HEK293 (cell line): ENCODE data around the gene BRI3.

ENCODE experiments used
- CTCF ChIA-PET: fragments of 350-600 bp; formaldehyde crosslinking; extraction: SDS; loops from one replicate; lab custom pipeline; 2021; ENCODE audit warnings: antibody characterized with exemption; lab: Yijun Ruan, JAX
- POLR2A ChIA-PET: fragments of 300-600 bp; formaldehyde crosslinking; extraction: SDS; loops from one replicate; lab custom pipeline; 2020; ENCODE audit warnings: antibody characterized with exemption, inconsistent platforms; lab: Yijun Ruan, JAX
- H3K27ac ChIP-seq: fragments of 200-500 bp; sonication (Bioruptor generic); 2 replicates; pipeline ENCODE4 v1.5.1; 2014; ENCODE audit warnings: low read depth, low read length, control low read depth, inconsistent platforms; ENCODE audit errors: extremely low read depth
- H3K36me3 ChIP-seq, 2 experiments: fragments of 200-500 bp in 1 of 2; sonication (Bioruptor generic) in 1 of 2; 1 replicate in 1 of 2; 2 replicates in 1 of 2; pipeline ENCODE4 v1.5.1; 2014 to 2017; ENCODE audit warnings: inconsistent platforms in 2 of 2, low read length in 2 of 2; ENCODE audit not compliant: control insufficient read depth in 2 of 2, insufficient read depth in 1 of 2
- H3K4me1 ChIP-seq: fragments of 200-500 bp; sonication (Bioruptor generic); 2 replicates; pipeline ENCODE4 v1.5.1; 2014; ENCODE audit warnings: mild to moderate bottlenecking, low read length, inconsistent platforms; ENCODE audit not compliant: control insufficient read depth, insufficient read depth
- H3K4me3 ChIP-seq: 2 replicates; pipeline ENCODE4 v1.5.1; 2011; ENCODE audit warnings: low read depth, mild to moderate bottlenecking, control low read depth, low read length, moderate library complexity
- H3K9me3 ChIP-seq: fragments of 200-500 bp; sonication (Bioruptor generic); 2 replicates; pipeline ENCODE4 v1.5.1; 2014; ENCODE audit warnings: low read depth, low read length, inconsistent platforms; ENCODE audit not compliant: control insufficient read depth, insufficient read depth
- BCL11A ChIP-seq: fragments of 450-650 bp; formaldehyde crosslinking; IDR thresholded peaks from 2 replicates; pipeline ENCODE4 v1.5.1; 2016; ENCODE audit warnings: low read depth, missing biosample characterization, missing genetic modification characterization
- BCL11B ChIP-seq: fragments of 450-650 bp; formaldehyde crosslinking; IDR thresholded peaks from 2 replicates; pipeline ENCODE4 v1.5.1; 2016; ENCODE audit warnings: low read depth, missing biosample characterization, missing genetic modification characterization
- GLIS1 ChIP-seq: fragments of 450-650 bp; formaldehyde crosslinking; IDR thresholded peaks from 2 replicates; pipeline ENCODE4 v1.5.1; 2016; ENCODE audit warnings: missing biosample characterization, missing genetic modification characterization
- HOXD13 ChIP-seq: sonication (generic); formaldehyde crosslinking; IDR thresholded peaks from 2 replicates; pipeline ENCODE4 v1.8.0; 2022; ENCODE audit warnings: missing genetic modification reagents, borderline replicate concordance
- INSM2 ChIP-seq: fragments of 450-650 bp; formaldehyde crosslinking; IDR thresholded peaks from 2 replicates; pipeline ENCODE4 v1.5.1; 2016; ENCODE audit warnings: missing biosample characterization, missing genetic modification characterization
- KLF16 ChIP-seq: fragments of 450-650 bp; formaldehyde crosslinking; IDR thresholded peaks from 2 replicates; pipeline ENCODE4 v1.5.1; 2017; ENCODE audit warnings: missing biosample characterization, missing genetic modification characterization
- KLF8 ChIP-seq: fragments of 450-650 bp; formaldehyde crosslinking; IDR thresholded peaks from 2 replicates; pipeline ENCODE4 v1.5.1; 2016; ENCODE audit warnings: missing biosample characterization, missing genetic modification characterization
- PRDM2 ChIP-seq: fragments of 450-650 bp; formaldehyde crosslinking; IDR thresholded peaks from 2 replicates; pipeline ENCODE4 v1.5.1; 2016; ENCODE audit warnings: missing biosample characterization, missing genetic modification characterization, borderline replicate concordance
- PRDM6 ChIP-seq: fragments of 450-650 bp; formaldehyde crosslinking; IDR thresholded peaks from 2 replicates; pipeline ENCODE4 v1.5.1; 2017; ENCODE audit warnings: missing biosample characterization, missing genetic modification characterization
- SALL2 ChIP-seq: fragments of 450-650 bp; formaldehyde crosslinking; IDR thresholded peaks from 2 replicates; pipeline ENCODE4 v1.5.0; 2017; ENCODE audit warnings: missing biosample characterization, mild to moderate bottlenecking, missing genetic modification characterization, borderline replicate concordance
- TCF7L2 ChIP-seq: IDR thresholded peaks from 2 replicates; pipeline ENCODE4 v1.6.1; 2011; ENCODE audit warnings: low read depth, mild to moderate bottlenecking, inconsistent platforms, low read length, moderate library complexity, borderline replicate concordance
- ZBTB17 ChIP-seq: fragments of 450-650 bp; formaldehyde crosslinking; IDR thresholded peaks from 2 replicates; pipeline ENCODE4 v1.5.1; 2016; ENCODE audit warnings: missing biosample characterization, missing genetic modification characterization
- ZBTB26 ChIP-seq: fragments of 450-650 bp; formaldehyde crosslinking; optimal IDR thresholded peaks from 2 replicates; pipeline ENCODE3; 2016; ENCODE audit warnings: missing biosample characterization, mild to moderate bottlenecking, missing genetic modification characterization
- ZEB2 ChIP-seq: fragments of 450-650 bp; formaldehyde crosslinking; IDR thresholded peaks from 2 replicates; pipeline ENCODE4 v1.5.1; 2016; ENCODE audit warnings: missing biosample characterization, missing genetic modification characterization
- ZNF10 ChIP-seq: fragments of 450-650 bp; formaldehyde crosslinking; IDR thresholded peaks from 2 replicates; pipeline ENCODE4 v1.5.1; 2017; ENCODE audit warnings: missing biosample characterization, missing genetic modification characterization
- ZNF133 ChIP-seq: fragments of 450-650 bp; formaldehyde crosslinking; IDR thresholded peaks from 2 replicates; pipeline ENCODE4 v1.5.1; 2016; ENCODE audit warnings: missing biosample characterization, missing genetic modification characterization
- ZNF2 ChIP-seq: fragments of 450-650 bp; formaldehyde crosslinking; IDR thresholded peaks from 2 replicates; pipeline ENCODE4 v1.5.1; 2016; ENCODE audit warnings: missing biosample characterization, missing genetic modification characterization
- ZNF223 ChIP-seq: fragments of 450-650 bp; formaldehyde crosslinking; IDR thresholded peaks from 2 replicates; pipeline ENCODE4 v1.5.1; 2016; ENCODE audit warnings: missing biosample characterization, missing genetic modification characterization
- ZNF266 ChIP-seq: fragments of 450-650 bp; formaldehyde crosslinking; IDR thresholded peaks from 2 replicates; pipeline ENCODE4 v1.5.1; 2016; ENCODE audit warnings: missing biosample characterization, missing genetic modification characterization, low read depth
- ZNF274 ChIP-seq, 2 experiments: fragments of 200-500 bp in 1 of 2; fragments of 450-650 bp in 1 of 2; sonication (Bioruptor generic) in 1 of 2; formaldehyde crosslinking in 1 of 2; IDR thresholded peaks; 2 replicates each; pipeline versions ENCODE4 v1.5.1 to v1.6.1; 2014 to 2016; ENCODE audit warnings: borderline replicate concordance in 1 of 2, inconsistent platforms in 1 of 2, low read length in 1 of 2, missing biosample characterization in 1 of 2, missing genetic modification characterization in 1 of 2
- ZNF366 ChIP-seq: fragments of 450-650 bp; formaldehyde crosslinking; conservative IDR thresholded peaks from 2 replicates; pipeline ENCODE4 v1.5.1; 2016; ENCODE audit warnings: missing biosample characterization, missing genetic modification characterization
- ZNF423 ChIP-seq: fragments of 450-650 bp; formaldehyde crosslinking; IDR thresholded peaks from 2 replicates; pipeline ENCODE4 v1.5.1; 2016; ENCODE audit warnings: missing biosample characterization, missing genetic modification characterization
- ZNF544 ChIP-seq: fragments of 450-650 bp; formaldehyde crosslinking; IDR thresholded peaks from 2 replicates; pipeline ENCODE4 v1.5.0; 2017; ENCODE audit warnings: missing biosample characterization, missing genetic modification characterization
- ZNF561 ChIP-seq: fragments of 450-650 bp; IDR thresholded peaks from 2 replicates; pipeline ENCODE4 v1.5.1; 2018; ENCODE audit warnings: missing biosample characterization, missing genetic modification characterization, borderline replicate concordance
- ZNF610 ChIP-seq: fragments of 450-650 bp; formaldehyde crosslinking; IDR thresholded peaks from 2 replicates; pipeline ENCODE4 v1.5.1; 2016; ENCODE audit warnings: missing biosample characterization, missing genetic modification characterization, borderline replicate concordance
- ZNF658 ChIP-seq: fragments of 450-650 bp; formaldehyde crosslinking; IDR thresholded peaks from 2 replicates; pipeline ENCODE4; 2016; ENCODE audit warnings: missing biosample characterization, missing genetic modification characterization
- ZNF791 ChIP-seq: fragments of 450-650 bp; formaldehyde crosslinking; IDR thresholded peaks from 2 replicates; pipeline ENCODE4 v1.5.1; 2016; ENCODE audit warnings: missing biosample characterization, missing genetic modification characterization

The BRI3 gene

GRCh38 chr7:98294326-98294725 lies 12.8 kb downstream of the BRI3 start (continued):
- TF ChIP-seq PRDM2 (tag by site-specific recombination) (no peak), TCF7L2 (no peak), SALL2 (no peak), PRDM6 (tag by site-specific recombination) (no peak)
- TF ChIP-seq, all 188 proteins: peak for 0

- Histone ChIP-seq H3K36me3 (peaks cover 4 to 50% of the 10 kb centered on the region in 2 experiments), H3K4me3 (no peak overlapping the region), H3K9me3 (no peaks in the 10 kb centered on the region), H3K4me1 (no peaks in the 10 kb centered on the region), H3K27ac (no peak overlapping the region; the same call in 1 of the 2 replicates)
- CTCF ChIA-PET = interaction anchor here (0.6 to 2.9 kb wide), 13 partner anchors 12 to 527 kb away, joined by 3 to 28 read pairs (median 4); partner anchors contain the start of gene BAIAP2L1
- POLR2A ChIA-PET = no interaction called here
- TF ChIP-seq ZBTB17 (tag by site-specific recombination) (peak; percentile 46; the same call in 1 of the 2 replicates), GLIS1 (peak; percentile 93), ZNF133 (no peak), ZNF658 (tag by site-specific recombination) (no peak), ZNF561 (peak; percentile 28; the same call in 1 of the 2 replicates), ZNF10 (tag by site-specific recombination) (no peak), ZNF2 (tag by site-specific recombination) (peak; percentile 49), ZEB2 (tag by site-specific recombination) (peak; percentile 42; the same call in 1 of the 2 replicates), HOXD13 (no peak), KLF16 (no peak), ZNF610 (no peak), ZNF223 (no peak), ZBTB26 (tag by site-specific recombination) (peak; percentile 14), BCL11B (tag by site-specific recombination) (no peak), INSM2 (tag by site-specific recombination) (no peak), BCL11A (tag by site-specific recombination) (no peak), ZNF423 (tag by site-specific recombination) (peak; percentile 46; the same call in 1 of the 2 replicates), ZNF366 (tag by site-specific recombination) (peak; percentile 64), ZNF544 (no peak), ZNF791 (tag by site-specific recombination) (no peak), KLF8 (tag by site-specific recombination) (peak; percentile 15; the same call in 1 of the 2 replicates), ZNF274 (IDR thresholded peaks at IDR 0.05; ENCODE audit: low read length) (no peak), ZNF274 (tag by site-specific recombination; IDR thresholded peaks at IDR 0.05; ENCODE audit: borderline replicate concordance) (no peak), ZNF266 (tag by site-specific recombination) (no peak)
Measured at GRCh38 chr7:98294798-98295382, 13.4 kb downstream of the BRI3 start.
